H1 (cell line): ENCODE data around the gene NFASC. TPM values are rescaled to one million over a fixed set of nuclear protein-coding genes. Genes with fewer than 3 reads are reported as not detected.

ENCODE experiments used
- CTCF ChIA-PET: fragments of 300-600 bp; sonication (Branson Sonifier 250); formaldehyde crosslinking; loops from one replicate; lab custom pipeline; 2021; ENCODE audit not compliant: partially characterized antibody; lab: Charles Lee
- POLR2A ChIA-PET: fragments of 300-600 bp; sonication (Branson Sonifier 250); formaldehyde crosslinking; loops from one replicate; lab custom pipeline; 2021; ENCODE audit warnings: inconsistent platforms; ENCODE audit not compliant: partially characterized antibody; lab: Charles Lee
- DNase-seq, 2 experiments: peaks; one replicate each; pipeline versions ENCODE4 v3.0.0 to v3.0.0-alpha.2; 2010 to 2022; ENCODE audit warnings: low spot score in 2 of 2, low read depth in 1 of 2, mixed read lengths in 1 of 2
- FAIRE-seq: peaks from 2 replicates; lab custom pipeline; 2011; peaks lifted over from hg19 to GRCh38; lab: Jason Lieb, UNC
- H2AFZ ChIP-seq: 2 replicates; pipeline ENCODE4 v1.8.1; 2012; ENCODE audit warnings: low read length, inconsistent platforms
- H2AK5ac ChIP-seq: 2 replicates; pipeline ENCODE4 v1.6.1; 2013; ENCODE audit warnings: low read depth, low read length
- H2BK120ac ChIP-seq: replicated peaks from 2 replicates; pipeline ENCODE3; 2013; ENCODE audit warnings: low read depth, low read length, inconsistent platforms
- H2BK12ac ChIP-seq: 2 replicates; pipeline ENCODE4 v1.6.1; 2013; ENCODE audit warnings: low read depth, low read length
- H2BK15ac ChIP-seq: 2 replicates; pipeline ENCODE4 v1.6.1; 2013; ENCODE audit warnings: low read length
- H2BK20ac ChIP-seq: 2 replicates; pipeline ENCODE4 v1.6.1; 2013; ENCODE audit warnings: low read length
- H2BK5ac ChIP-seq: 2 replicates; pipeline ENCODE4 v1.6.1; 2013; ENCODE audit warnings: low read depth, low read length
- H3K14ac ChIP-seq: 2 replicates; pipeline ENCODE4 v1.6.1; 2013; ENCODE audit warnings: inconsistent platforms; ENCODE audit not compliant: insufficient read length
- H3K18ac ChIP-seq: 2 replicates; pipeline ENCODE4 v1.6.1; 2013; ENCODE audit warnings: low read length; ENCODE audit errors: extremely low read depth
- H3K23ac ChIP-seq: 2 replicates; pipeline ENCODE4 v1.6.1; 2013; ENCODE audit warnings: inconsistent platforms; ENCODE audit not compliant: insufficient read length
- H3K23me2 ChIP-seq: 2 replicates; pipeline ENCODE4 v1.6.1; 2013; ENCODE audit warnings: low read depth, low read length
- H3K27ac ChIP-seq: 2 replicates; pipeline ENCODE4 v1.6.1; 2011; ENCODE audit warnings: low read depth, low read length, inconsistent platforms
- H3K27me3 ChIP-seq, 4 experiments: replicated peaks in 1 of 4; 1 replicate in 1 of 4; 2 replicates in 3 of 4; pipeline versions ENCODE4 v1.6.1 to v1.8.1; 2011 to 2013; ENCODE audit warnings: low read length in 3 of 4, mild to moderate bottlenecking in 3 of 4, inconsistent platforms in 2 of 4, mixed read lengths in 2 of 4, moderate library complexity in 1 of 4; ENCODE audit not compliant: control insufficient read depth in 3 of 4, insufficient read depth in 3 of 4; ENCODE audit errors: extremely low read depth in 1 of 4
- H3K36me3 ChIP-seq, 4 experiments: 2 replicates each; pipeline versions ENCODE4 v1.6.1 to v1.8.1; 2011 to 2013; ENCODE audit warnings: mild to moderate bottlenecking in 4 of 4, low read length in 3 of 4, moderate library complexity in 2 of 4, control low read depth in 1 of 4, inconsistent platforms in 1 of 4; ENCODE audit not compliant: insufficient read depth in 4 of 4, control insufficient read depth in 2 of 4
- H3K4ac ChIP-seq: replicated peaks from 2 replicates; pipeline ENCODE3; 2013; ENCODE audit warnings: low read length, low read depth, mixed read lengths, inconsistent platforms; ENCODE audit not compliant: insufficient read length
- H3K4me1 ChIP-seq, 4 experiments: replicated peaks in 1 of 4; 1 replicate in 1 of 4; 2 replicates in 3 of 4; pipeline versions ENCODE4 v1.6.1 to v1.8.1; 2011 to 2013; ENCODE audit warnings: low read length in 3 of 4, inconsistent platforms in 2 of 4, mixed read lengths in 1 of 4; ENCODE audit not compliant: insufficient read depth in 4 of 4, control insufficient read depth in 3 of 4
- H3K4me2 ChIP-seq, 2 experiments: 2 replicates each; pipeline versions ENCODE4 v1.6.1 to v1.8.1; 2011 to 2013; ENCODE audit warnings: low read depth in 2 of 2, low read length in 2 of 2, control low read depth in 1 of 2, inconsistent platforms in 1 of 2, mild to moderate bottlenecking in 1 of 2; ENCODE audit not compliant: insufficient read depth in 1 of 2
- H3K4me3 ChIP-seq, 4 experiments: fragments of 200-600, 300-600 bp in 1 of 4; sonication (generic), shearing (Covaris generic), sonication (Bioruptor Twin) in 1 of 4; 2 replicates each; pipeline versions ENCODE4 v1.5.1 to v1.8.1; 2011 to 2016; ENCODE audit warnings: low read length in 4 of 4, low read depth in 3 of 4, control low read depth in 2 of 4, inconsistent platforms in 2 of 4, mild to moderate bottlenecking in 2 of 4, mixed read lengths in 1 of 4, moderate library complexity in 1 of 4; ENCODE audit not compliant: insufficient read depth in 2 of 4; ENCODE audit errors: extremely low read depth in 1 of 4
- H3K56ac ChIP-seq: replicated peaks from 2 replicates; pipeline ENCODE3; 2013; ENCODE audit warnings: low read depth, mild to moderate bottlenecking, mixed read lengths, low read length, inconsistent platforms; ENCODE audit not compliant: insufficient read length
- H3K79me1 ChIP-seq: 2 replicates; pipeline ENCODE4 v1.6.1; 2013; ENCODE audit warnings: low read depth, low read length, control low read depth
- H3K79me2 ChIP-seq, 2 experiments: 2 replicates each; pipeline versions ENCODE4 v1.6.1 to v1.8.1; 2012 to 2013; ENCODE audit warnings: low read length in 2 of 2, mild to moderate bottlenecking in 2 of 2, inconsistent platforms in 1 of 2; ENCODE audit not compliant: insufficient read depth in 2 of 2, control insufficient read depth in 1 of 2
- H3K9ac ChIP-seq, 4 experiments: replicated peaks in 1 of 4; 1 replicate in 1 of 4; 2 replicates in 3 of 4; pipeline versions ENCODE4 v1.6.1 to v1.8.1; 2011 to 2013; ENCODE audit warnings: low read depth in 3 of 4, low read length in 3 of 4, control low read depth in 2 of 4, mild to moderate bottlenecking in 2 of 4, moderate library complexity in 2 of 4, inconsistent platforms in 1 of 4; ENCODE audit errors: extremely low read depth in 1 of 4
- H3K9me3 ChIP-seq, 2 experiments: 2 replicates each; pipeline versions ENCODE4 v1.6.1 to v1.8.1; 2012 to 2013; ENCODE audit warnings: mild to moderate bottlenecking in 2 of 2, moderate library complexity in 2 of 2, control low read depth in 1 of 2, inconsistent platforms in 1 of 2, low read depth in 1 of 2, low read length in 1 of 2, mixed read lengths in 1 of 2; ENCODE audit not compliant: insufficient read depth in 2 of 2
- H4K20me1 ChIP-seq, 2 experiments: replicated peaks in 1 of 2; 2 replicates each; pipeline versions ENCODE3 to v1.8.1; 2011 to 2013; ENCODE audit warnings: inconsistent platforms in 2 of 2, low read length in 2 of 2, mild to moderate bottlenecking in 1 of 2; ENCODE audit not compliant: insufficient read depth in 2 of 2, control insufficient read depth in 1 of 2
- H4K5ac ChIP-seq: 2 replicates; pipeline ENCODE4 v1.6.1; 2013; ENCODE audit warnings: low read length, low read depth, mixed read lengths, inconsistent platforms; ENCODE audit not compliant: insufficient read length
- H4K8ac ChIP-seq: 2 replicates; pipeline ENCODE4 v1.8.0; 2013; ENCODE audit warnings: mild to moderate bottlenecking, moderate library complexity, low read length, inconsistent platforms; ENCODE audit not compliant: insufficient read depth; ENCODE audit errors: extremely low read depth
- H4K91ac ChIP-seq: replicated peaks from 2 replicates; pipeline ENCODE3; 2013; ENCODE audit warnings: low read length, mixed read lengths, inconsistent platforms; ENCODE audit not compliant: insufficient read length
- CTCF ChIP-seq, 3 experiments: IDR thresholded peaks; 1 replicate in 2 of 3; 2 replicates in 1 of 3; pipeline versions ENCODE4 v1.5.1 to v1.6.1; 2011; ENCODE audit warnings: low read length in 3 of 3, mild to moderate bottlenecking in 3 of 3, inconsistent platforms in 2 of 3, low read depth in 1 of 3, moderate library complexity in 1 of 3; ENCODE audit not compliant: insufficient read depth in 1 of 3; ENCODE audit errors: control extremely low read depth in 1 of 3
- EGR1 ChIP-seq: IDR thresholded peaks from 2 replicates; pipeline ENCODE4 v1.6.1; 2011; ENCODE audit warnings: low read depth, low read length, borderline replicate concordance
- HDAC6 ChIP-seq: IDR thresholded peaks from one replicate; pipeline ENCODE4 v1.7.1; 2012; ENCODE audit warnings: low read depth, mild to moderate bottlenecking, inconsistent platforms, low read length, moderate library complexity
- NANOG ChIP-seq: IDR thresholded peaks from 2 replicates; pipeline ENCODE4 v1.6.1; 2011; ENCODE audit warnings: low read length, low read depth, mild to moderate bottlenecking, inconsistent platforms; ENCODE audit not compliant: insufficient read depth, poor library complexity, severe bottlenecking
- NRF1 ChIP-seq: IDR thresholded peaks from 2 replicates; pipeline ENCODE4 v1.6.1; 2011; ENCODE audit warnings: mild to moderate bottlenecking, low read depth, low read length, improper control_type of control experiment
- POU5F1 ChIP-seq: IDR thresholded peaks from 2 replicates; pipeline ENCODE4 v1.6.1; 2011; ENCODE audit warnings: low read depth, mild to moderate bottlenecking, low read length, moderate library complexity
- RAD21 ChIP-seq, 2 experiments: IDR thresholded peaks in 1 of 2; conservative IDR thresholded peaks in 1 of 2; 2 replicates each; pipeline ENCODE4 v1.6.1; 2011; ENCODE audit warnings: low read depth in 2 of 2, low read length in 2 of 2, improper control_type of control experiment in 1 of 2, inconsistent platforms in 1 of 2, mild to moderate bottlenecking in 1 of 2, moderate library complexity in 1 of 2
- RNF2 ChIP-seq: fragments of 200-900, 300-1000 bp; sonication (generic); IDR thresholded peaks from 2 replicates; pipeline ENCODE4 v1.7.1; 2016; ENCODE audit warnings: borderline replicate concordance, low read depth, mild to moderate bottlenecking, antibody characterized with exemption, low read length; ENCODE audit not compliant: poor library complexity, severe bottlenecking; ENCODE audit errors: missing control alignments
- SAP30 ChIP-seq: fragments of 300-600 bp; sonication (generic); IDR thresholded peaks from 2 replicates; pipeline ENCODE4 v1.7.1; 2012; ENCODE audit warnings: low read length, moderate library complexity, mild to moderate bottlenecking, inconsistent platforms; ENCODE audit not compliant: insufficient read depth, insufficient replicate concordance
- SP2 ChIP-seq: IDR thresholded peaks from 2 replicates; pipeline ENCODE4 v1.6.1; 2012; ENCODE audit warnings: mild to moderate bottlenecking, low read length, inconsistent platforms
- TBP ChIP-seq: IDR thresholded peaks from 2 replicates; pipeline ENCODE4 v1.6.1; 2011; ENCODE audit warnings: low read depth, low read length, improper control_type of control experiment
- whole genome bisulfite sequencing, 2 experiments: shearing (Covaris generic) in 1 of 2; methylation state at CpG; one replicate each; pipeline versions ENCODE4 v1.1.6 to v1.1.7; 2013 to 2015; ENCODE audit warnings: low lambda C conversion rate in 2 of 2, mixed read lengths in 2 of 2, inconsistent platforms in 1 of 2, low coverage in 1 of 2, missing lambda C conversion rate in 1 of 2; ENCODE audit not compliant: insufficient replicate concordance in 2 of 2, insufficient coverage in 1 of 2, insufficient read length in 1 of 2; ENCODE audit errors: extremely low coverage in 1 of 2, missing lambda C conversion rate in 1 of 2; 5-methylcytosine and 5-hydroxymethylcytosine counted together
- polyA plus RNA-seq, 7 experiments: library from polyadenylated mRNA; depleted of rRNA in 3 of 7; stranded (reverse) in 5 of 7; unstranded in 2 of 7; fragments of >200 nt in 5 of 7; fragments of 200-250 nt in 2 of 7; gene quantifications; 1 replicate in 5 of 7; 2 replicates in 1 of 7; 4 replicates in 1 of 7; pipeline versions ENCODE4 v1.2.1 to v1.2.3, GENCODE V29; 2011 to 2013; ENCODE audit warnings: missing spikeins in 2 of 7, mixed read lengths in 2 of 7
- total RNA-seq: library from RNA; stranded (reverse); fragmentation: NEBNext Ultra II Directional; extraction: Animal tissue kit (Norgen Biotek cat#: 25700); gene quantifications from 2 replicates; pipeline ENCODE4 v1.2.1, GENCODE V29; 2021

Gene NFASC
- total and polyA plus RNA-seq, 2 of the 8 experiments (the other 6 are each of a cell fraction or from before 2014, with no cell fraction given) = 5.0 to 15.2 TPM

DNA sequence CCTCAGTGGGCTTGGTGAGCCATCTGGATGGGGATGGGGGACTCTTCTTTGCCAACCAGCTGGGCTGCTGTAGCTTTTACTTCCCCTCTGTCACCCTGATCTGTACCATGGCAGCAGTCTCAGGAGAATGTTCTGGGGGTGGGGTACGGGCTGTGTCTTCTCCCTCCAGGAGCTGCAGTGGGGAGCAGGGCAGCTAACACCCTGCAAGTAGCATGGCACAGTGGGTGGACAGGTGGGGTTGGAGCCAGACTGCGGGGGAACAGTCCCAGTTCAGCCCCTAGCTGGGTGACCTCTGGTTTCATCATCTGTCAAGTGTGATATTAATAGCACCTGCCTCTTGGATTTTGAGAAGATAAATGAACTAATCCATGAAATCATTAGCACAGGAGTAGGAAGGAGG is 3.1 kb downstream of the NFASC start:
- Histone ChIP-seq H2AK5ac (no peak overlapping the region), H3K4me3 (no peak overlapping the region), H3K9ac (no peak overlapping the region), H3K9me3 (no peaks in the 10 kb centered on the region), H3K27ac (no peak overlapping the region), H2BK5ac (no peak overlapping the region), H4K91ac (no peak overlapping the region), H3K18ac (no peak overlapping the region), H4K5ac (no peak overlapping the region), H2BK12ac (no peak overlapping the region), H2BK15ac (no peak overlapping the region), H2BK120ac (no peak overlapping the region), H3K14ac (no peak overlapping the region), H3K23me2 (no peaks in the 10 kb centered on the region), H3K27me3 (no peaks in the 10 kb centered on the region), H3K4me2 (no peak overlapping the region), H3K36me3 (no peaks in the 10 kb centered on the region), H3K56ac (no peak overlapping the region), H3K79me2 (no peaks in the 10 kb centered on the region), H3K4me1 (peaks cover 0 to 10% (median 0%) of the 10 kb centered on the region in 4 experiments; a peak in 3 of 7 replicates), H2AFZ (no peak overlapping the region), H2BK20ac (no peak overlapping the region), H4K8ac (no peak overlapping the region), H3K23ac (no peak overlapping the region), H4K20me1 (no peaks in the 10 kb centered on the region), H3K4ac (no peak overlapping the region), H3K79me1 (no peaks in the 10 kb centered on the region)
- DNase-seq = no peak
- 95% methylated on average over 2 of the region's 2 CpGs; no CpG with 5 or more reads in 1 of the 2 experiments for WGBS, 2 experiments
- ChIA-PET CTCF (interaction anchor here (0.7 to 2.4 kb wide), 2 partner anchors 67 to 68 kb away, joined by 3 to 9 read pairs; no protein-coding TSS in a partner anchor), POLR2A (no interaction called here)
- FAIRE-seq = no peak
- TF ChIP-seq RNF2 (no peak), POU5F1 (no peak), EGR1 (no peak), NANOG (no peak), HDAC6 (no peak), NRF1 (no peak), TBP (no peak), RAD21 (IDR thresholded peaks at IDR 0.05 in 1 of 2, conservative IDR thresholded peaks at IDR 0.05 in 1 of 2; ENCODE audit: low read depth in 2 of 2, low read length in 2 of 2) (no peak), SAP30 (no peak), SP2 (no peak), CTCF (IDR thresholded peaks at IDR 0.05; ENCODE audit: control extremely low read depth in 1 of 3, insufficient read depth in 1 of 3, low read depth in 1 of 3, low read length in 3 of 3) (no peak)
